Activated CD4-positive, alpha-beta T cell treated with anti-CD3 and anti-CD28 coated beads for 4 hours (primary cell): Measurements from ENCODE around the gene LARGE1.

ENCODE experiments used
- DNase-seq, 2 donors: peaks; one replicate each; pipeline ENCODE4 v3.0.0-alpha.2; 2020

Gene LARGE1

DNA sequence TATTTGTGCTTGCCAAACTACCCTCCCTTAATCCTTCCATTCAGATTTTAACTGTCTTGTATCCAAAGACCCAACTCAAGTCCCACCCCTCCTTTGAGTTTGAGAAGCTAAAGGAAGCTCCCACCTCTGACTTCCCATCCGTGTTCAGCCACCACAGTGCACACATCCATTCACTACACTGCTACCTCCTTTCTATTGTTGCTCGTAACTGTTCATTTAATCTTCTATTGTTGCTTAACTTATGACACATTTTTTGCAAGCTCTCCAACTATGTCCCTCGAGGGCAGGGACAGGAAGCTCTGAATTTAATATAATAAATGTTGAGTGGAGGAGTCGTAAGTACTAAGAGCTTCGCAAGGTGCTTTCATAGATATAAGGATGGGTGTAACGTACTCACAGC lies 10.4 kb downstream of the LARGE1 start:
- no peak for DNase-seq

- no peak for DNase-seq
Observed at GRCh38 chr22:33909075-33909458, 11.2 kb downstream of the LARGE1 start.

GRCh38 chr22:33908171-33909074 lies 11.9 kb downstream of the LARGE1 start:
- no peak for DNase-seq

DNA sequence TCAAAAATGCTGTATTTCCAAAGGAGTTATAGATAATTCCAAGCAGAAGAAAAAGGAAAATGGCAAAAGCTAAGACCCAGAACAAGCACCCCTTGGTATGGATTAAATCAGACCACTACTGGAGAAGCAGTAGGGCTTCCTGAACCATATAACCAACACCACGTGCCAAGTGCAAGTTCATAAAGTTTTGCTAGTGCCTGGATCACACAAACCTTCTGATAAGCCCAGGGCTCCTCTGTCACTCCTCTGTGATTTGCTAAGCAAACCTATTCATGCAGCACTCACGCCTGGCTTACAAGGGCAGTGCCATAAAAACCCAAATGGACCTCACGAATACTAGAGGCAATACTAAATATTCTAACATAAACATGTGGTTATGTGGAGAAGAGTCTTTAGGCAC lies 13.3 kb downstream of the LARGE1 start:
- no peak for DNase-seq

- no peak for DNase-seq
Observed at GRCh38 chr22:33906475-33906874, 13.8 kb downstream of the LARGE1 start.

DNA sequence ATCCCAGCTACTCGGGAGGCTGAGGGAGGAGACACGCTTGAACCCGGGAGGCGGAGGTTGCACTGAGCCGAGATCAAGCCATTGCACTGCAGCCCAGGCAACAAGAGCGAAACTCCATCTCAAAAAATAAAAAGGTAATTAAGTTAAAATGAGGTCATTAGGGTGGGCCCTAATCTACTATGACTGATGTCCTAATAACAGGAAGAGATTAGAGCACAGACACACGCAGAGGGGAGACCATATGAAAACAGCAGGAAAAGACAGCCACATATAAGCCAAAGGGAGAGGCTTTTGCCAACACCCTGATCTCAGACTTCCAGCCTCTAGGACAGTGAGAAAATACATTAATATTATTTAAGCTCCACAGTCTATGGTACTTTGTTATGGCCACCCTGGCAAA lies 17.3 kb downstream of the LARGE1 start:
- no peak for DNase-seq

- DNase-seq = no peak
Observed at GRCh38 chr22:33902073-33902472, 18.2 kb downstream of the LARGE1 start.

DNA sequence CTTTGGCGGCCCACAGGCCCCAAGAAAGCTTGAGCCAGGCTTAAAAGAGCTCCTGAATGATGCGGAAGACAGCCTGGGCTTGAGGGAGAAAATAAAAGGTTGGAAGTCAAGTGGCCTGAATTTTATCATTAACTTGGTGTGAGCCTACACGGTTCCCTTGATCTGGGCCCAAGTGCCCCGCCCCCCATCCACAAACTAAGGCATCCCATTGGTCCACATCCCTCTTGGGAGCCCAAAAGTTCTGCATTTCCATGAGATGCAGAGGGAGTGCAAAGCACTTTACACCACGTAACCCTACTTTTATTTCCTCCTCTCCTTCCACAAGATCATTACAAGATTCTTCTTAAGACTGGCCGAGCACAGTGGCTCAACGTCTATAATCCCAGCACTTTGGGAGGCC lies 22.2 kb downstream of the LARGE1 start:
- DNase-seq = no peak

DNA sequence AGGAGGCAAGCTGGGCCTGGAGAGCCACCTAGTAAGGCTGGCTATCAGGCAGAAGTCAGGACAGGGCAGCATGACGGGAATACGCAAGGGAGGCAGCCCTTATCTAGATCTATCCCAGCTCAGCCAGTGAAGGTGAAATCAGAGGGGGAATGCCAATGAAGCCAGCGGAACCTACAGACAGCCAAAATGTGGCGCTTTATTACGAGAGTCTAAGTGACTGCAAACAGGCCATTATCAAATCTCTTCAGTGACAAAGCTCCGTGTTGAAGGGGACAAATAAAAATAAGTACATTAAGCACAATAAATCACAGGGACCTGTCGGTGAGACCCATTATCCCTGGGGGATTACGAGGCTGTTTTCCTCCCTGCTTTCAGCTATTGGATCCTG lies 22.8 kb downstream of the LARGE1 start:
- DNase-seq = no peak

DNA sequence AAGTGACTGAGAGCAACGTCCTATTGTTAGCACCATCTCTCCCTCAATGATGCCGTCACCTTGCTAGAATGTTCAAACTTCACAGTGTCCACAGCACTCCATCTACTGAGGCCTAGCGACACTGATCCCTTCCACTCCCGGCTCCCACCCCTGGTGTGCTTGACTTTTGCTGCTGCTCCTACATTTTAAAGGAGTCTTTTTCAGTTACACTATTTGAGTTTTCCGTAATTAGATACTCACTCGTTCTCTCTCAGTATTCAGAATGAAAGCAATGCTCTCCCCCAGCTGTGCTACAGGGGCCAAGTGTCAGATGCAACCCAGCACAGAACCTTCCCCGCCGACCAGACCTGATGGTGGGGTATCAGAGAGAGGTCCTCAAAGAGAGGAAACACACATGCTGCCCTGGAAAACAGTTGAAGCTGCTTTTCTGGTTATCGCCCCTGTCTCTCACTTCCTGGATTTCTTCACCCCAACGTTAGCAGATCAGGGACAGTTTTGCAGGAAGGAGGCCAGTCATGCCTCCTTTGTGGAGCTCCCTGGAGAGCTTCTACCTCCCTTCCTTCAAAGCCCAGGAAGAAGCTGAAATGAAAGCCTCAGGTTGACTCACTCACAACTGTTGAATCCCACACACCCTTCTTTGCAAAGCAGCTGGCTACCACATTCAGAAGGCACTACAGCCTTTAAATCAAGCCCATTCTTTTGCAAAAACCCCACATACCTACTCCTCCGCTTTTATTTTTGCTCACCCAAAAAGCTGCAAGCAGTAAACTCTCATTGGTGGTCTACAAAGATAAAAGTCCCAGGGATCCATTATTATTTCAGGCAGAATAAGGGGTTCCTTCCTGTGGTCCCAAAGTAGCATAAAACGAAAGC lies 23.5 kb downstream of the LARGE1 start:
- no peak for DNase-seq

DNA sequence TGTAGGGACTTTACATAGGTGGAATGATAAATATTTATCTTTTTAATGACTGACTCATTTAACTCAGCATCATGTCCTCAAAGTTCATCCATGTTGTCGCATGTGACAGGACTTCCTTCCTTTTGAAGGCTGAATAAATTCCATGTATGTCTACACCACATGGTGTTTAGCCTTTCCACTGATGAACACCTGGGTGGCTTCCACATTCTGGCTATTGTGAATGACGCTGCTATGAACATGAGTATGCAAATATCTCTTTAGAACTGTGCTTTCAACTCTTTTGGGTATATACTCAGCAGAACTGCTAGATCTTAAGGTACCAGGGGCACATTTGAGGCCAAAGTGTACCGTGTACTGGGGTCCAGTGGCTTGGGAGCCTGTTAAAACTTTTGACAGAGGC lies 24.1 kb downstream of the LARGE1 start:
- no peak for DNase-seq

GRCh38 chr22:33895444-33895843 lies 24.8 kb downstream of the LARGE1 start:
- no peak for DNase-seq

GRCh38 chr22:33894515-33894914 lies 25.8 kb downstream of the LARGE1 start:
- DNase-seq = no peak

DNA sequence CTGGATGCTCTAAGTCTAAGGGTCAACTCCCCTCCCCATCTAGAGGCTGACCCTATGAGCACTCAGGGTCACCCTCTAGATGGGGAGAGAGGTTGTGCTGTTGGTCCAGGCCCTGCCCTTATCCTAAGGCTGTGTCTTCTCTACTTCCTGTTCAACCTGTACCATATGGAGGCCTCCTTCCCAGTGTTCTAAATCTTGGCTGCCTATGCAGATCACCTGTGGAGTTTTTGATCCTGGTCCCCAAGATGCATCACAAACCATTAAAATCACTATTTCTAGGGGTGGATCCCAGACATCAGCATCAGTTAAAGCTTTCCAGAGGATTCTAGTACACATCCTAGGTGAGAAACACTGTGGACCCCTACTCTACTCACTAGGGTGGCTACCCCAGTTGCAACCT lies 26.2 kb downstream of the LARGE1 start:
- DNase-seq = no peak

GRCh38 chr22:33893512-33893911 lies 26.8 kb downstream of the LARGE1 start:
- no peak for DNase-seq

- no peak for DNase-seq
Observed at GRCh38 chr22:33891992-33892391, 28.3 kb downstream of the LARGE1 start.

DNA sequence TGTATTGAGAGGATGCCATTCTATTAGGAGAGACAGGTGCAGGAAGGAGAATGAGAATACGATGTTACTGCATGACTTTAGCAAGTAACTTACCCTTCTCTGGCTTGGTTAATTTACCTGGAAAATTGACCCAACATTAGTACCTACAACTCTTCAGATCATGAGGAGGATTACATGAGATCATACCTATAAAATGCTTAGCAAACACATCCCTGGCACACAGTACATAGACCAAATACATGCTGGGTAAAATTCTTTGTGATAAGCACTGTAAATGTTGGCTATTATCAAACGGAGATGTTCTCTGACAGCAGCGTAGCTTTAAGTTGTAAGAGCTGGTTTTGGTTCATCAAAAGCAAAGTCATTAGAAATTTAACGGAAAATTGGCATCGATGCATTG lies 28.8 kb downstream of the LARGE1 start:
- DNase-seq = no peak

DNA sequence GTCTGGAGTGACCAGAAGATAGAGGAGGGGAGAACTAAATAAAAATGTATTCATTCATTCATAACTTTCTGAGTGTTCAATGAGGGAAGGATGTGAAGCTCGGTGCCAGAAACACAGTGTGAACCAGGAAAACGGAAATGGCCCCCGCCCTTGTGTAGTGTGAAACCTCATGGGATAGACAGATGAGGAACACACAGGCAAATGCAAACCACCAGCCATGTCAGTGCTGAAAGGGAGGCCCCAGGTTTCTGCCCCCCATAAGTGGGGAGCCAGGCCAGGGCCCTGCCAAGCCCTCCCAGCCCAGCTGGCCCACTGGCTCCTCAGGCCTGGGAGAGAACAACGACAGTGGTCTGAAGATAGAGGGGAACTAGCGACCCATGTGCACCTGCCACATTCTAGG lies 30.5 kb downstream of the LARGE1 start:
- no peak for DNase-seq

DNA sequence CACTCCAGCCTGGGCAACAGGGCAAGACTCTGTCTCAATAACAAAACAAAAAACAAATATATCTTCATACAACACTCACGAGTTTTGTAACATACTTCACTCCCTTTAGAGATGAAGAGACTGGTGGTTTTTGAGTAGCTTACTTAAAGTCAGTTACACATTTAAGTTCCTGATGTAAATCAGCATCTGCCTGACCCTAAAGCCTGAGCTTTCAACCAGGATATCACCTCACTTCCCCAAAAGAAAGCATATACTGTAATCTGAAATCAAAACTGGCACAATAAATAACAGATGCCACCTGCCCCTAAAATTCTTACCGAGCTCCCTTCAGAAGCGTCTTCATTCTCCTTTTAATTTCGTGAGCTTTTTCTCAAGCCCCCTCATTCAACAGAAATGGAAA lies 31.5 kb downstream of the LARGE1 start:
- no peak for DNase-seq

- no peak for DNase-seq
Observed at GRCh38 chr22:33887173-33887572, 33.1 kb downstream of the LARGE1 start.

DNA sequence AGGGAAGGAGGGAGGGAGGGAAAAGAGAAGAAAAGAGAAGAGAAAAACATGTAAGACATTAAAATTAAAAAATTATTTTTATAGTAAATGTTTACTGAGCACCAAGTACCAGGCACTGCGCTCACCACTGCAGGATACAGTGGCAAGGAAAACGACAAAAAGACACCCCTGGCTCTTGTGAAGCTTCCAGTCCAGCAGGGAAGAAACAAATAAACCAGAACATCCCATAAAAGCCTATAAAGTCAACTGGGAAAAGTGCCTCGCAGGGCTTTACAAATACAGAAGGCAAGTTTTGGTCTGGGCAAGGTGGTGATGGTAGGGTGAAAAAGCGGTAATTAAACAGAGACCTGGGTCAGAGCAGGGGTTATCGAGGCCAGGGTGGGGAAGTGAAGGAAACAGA lies 33.6 kb downstream of the LARGE1 start:
- DNase-seq = no peak

- no peak for DNase-seq
Observed at GRCh38 chr22:33884829-33885228, 35.4 kb downstream of the LARGE1 start.

GRCh38 chr22:33883961-33884808 lies 36.1 kb downstream of the LARGE1 start:
- DNase-seq = no peak
